Calu3 (cell line): Measurements from ENCODE around the gene ZNF554. TPM values are rescaled to one million over a fixed set of nuclear protein-coding genes. Genes with fewer than 3 reads are reported as not detected.

Experiments
- BruUV-seq: library from RNA; stranded (reverse); fragments of 400-500 nt; replicated peaks from 2 replicates; lab custom pipeline; 2021; lab: Mats Ljungman, UMichigan
- CTCF ChIA-PET: fragments of 300-600 bp; sonication (Branson Sonifier 250); formaldehyde crosslinking; loops from one replicate; lab custom pipeline; 2022; ENCODE audit warnings: antibody characterized with exemption; lab: Charles Lee
- DNase-seq: peaks from one replicate; pipeline ENCODE4 v3.0.0; 2022
- H3K27ac Mint-ChIP-seq: one replicate; pipeline ENCODE4 v1.8.0; 2022; ENCODE audit warnings: mixed read lengths; ENCODE audit not compliant: unreplicated experiment
- H3K27me3 Mint-ChIP-seq: one replicate; pipeline ENCODE4 v1.8.0; 2022; ENCODE audit warnings: mixed read lengths; ENCODE audit not compliant: unreplicated experiment
- H3K36me3 Mint-ChIP-seq: one replicate; pipeline ENCODE4 v1.8.0; 2022; ENCODE audit warnings: mild to moderate bottlenecking, moderate library complexity, mixed read lengths; ENCODE audit not compliant: insufficient read depth, unreplicated experiment
- H3K4me1 Mint-ChIP-seq: one replicate; pipeline ENCODE4 v1.8.0; 2022; ENCODE audit warnings: mild to moderate bottlenecking, low read depth, mixed read lengths; ENCODE audit not compliant: unreplicated experiment
- H3K4me3 Mint-ChIP-seq: one replicate; pipeline ENCODE4 v1.8.0; 2022; ENCODE audit warnings: mild to moderate bottlenecking, low read depth, moderate library complexity, mixed read lengths; ENCODE audit not compliant: unreplicated experiment
- H3K9me3 Mint-ChIP-seq: one replicate; pipeline ENCODE4 v1.8.0; 2022; ENCODE audit warnings: low read depth, mixed read lengths; ENCODE audit not compliant: unreplicated experiment
- CTCF ChIP-seq: fragments of 200-600 bp; IDR thresholded peaks from one replicate; pipeline ENCODE4 v1.8.0; 2022; ENCODE audit warnings: antibody characterized with exemption; ENCODE audit not compliant: unreplicated experiment
- intact Hi-C: fragments of 100-400 bp; cut with micrococcal nuclease; formaldehyde crosslinking; loops from one replicate; pipeline ENCODE4 v1.10.0; 2022; ENCODE audit not compliant: unreplicated experiment
- total RNA-seq: library from RNA; stranded (reverse); gene quantifications from 2 replicates; pipeline ENCODE4 v1.2.3, GENCODE V29; 2022

The ZNF554 gene
- total RNA-seq, 1 experiment from 2014 or later = 4.9 TPM

- intact Hi-C loops = no loop called here
- H3K9me3 Mint-ChIP-seq = no peaks in the 10 kb centered on the region
- no peak overlapping the region for H3K4me3 Mint-ChIP-seq
- H3K4me1 Mint-ChIP-seq = no peaks in the 10 kb centered on the region
- no peak for TF ChIP-seq CTCF
- CTCF ChIA-PET = interaction anchor here (0.6 kb wide), 1 partner anchor 114 kb away, joined by 5 read pairs; no protein-coding TSS in a partner anchor
- no TSS peak for BruUV-seq
- no peaks in the 10 kb centered on the region for H3K27me3 Mint-ChIP-seq
- no peak for DNase-seq
- H3K36me3 Mint-ChIP-seq = peaks cover 23% of the 10 kb centered on the region
- H3K27ac Mint-ChIP-seq = no peak overlapping the region
Observed at GRCh38 chr19:2800506-2800905, 19.2 kb upstream of the ZNF554 start.

- DNase-seq = no peak
- no peak overlapping the region for H3K27ac Mint-ChIP-seq
- H3K9me3 Mint-ChIP-seq = no peaks in the 10 kb centered on the region
- TF ChIP-seq CTCF = no peak
- CTCF ChIA-PET = no interaction called here
- H3K4me1 Mint-ChIP-seq = no peaks in the 10 kb centered on the region
- BruUV-seq = no TSS peak
- no peak overlapping the region for H3K4me3 Mint-ChIP-seq
- intact Hi-C loops = no loop called here
- H3K27me3 Mint-ChIP-seq = no peaks in the 10 kb centered on the region
- H3K36me3 Mint-ChIP-seq = peaks cover 22% of the 10 kb centered on the region
Observed at GRCh38 chr19:2802826-2803225, 16.8 kb upstream of the ZNF554 start.

GRCh38 chr19:2803486-2804155 lies 16.0 kb upstream of the ZNF554 start:
- H3K27ac Mint-ChIP-seq = no peak overlapping the region
- BruUV-seq = no TSS peak
- peaks cover 17% of the 10 kb centered on the region for H3K36me3 Mint-ChIP-seq
- intact Hi-C loops = no loop called here
- H3K4me3 Mint-ChIP-seq = no peak overlapping the region
- CTCF ChIA-PET = no interaction called here
- H3K27me3 Mint-ChIP-seq = no peaks in the 10 kb centered on the region
- no peaks in the 10 kb centered on the region for H3K9me3 Mint-ChIP-seq
- H3K4me1 Mint-ChIP-seq = no peaks in the 10 kb centered on the region
- TF ChIP-seq CTCF = no peak
- DNase-seq = no peak

GRCh38 chr19:2804156-2805004 lies 15.3 kb upstream of the ZNF554 start:
- Mint-ChIP-seq H3K36me3 (peaks cover 16% of the 10 kb centered on the region), H3K4me3 (no peak overlapping the region), H3K27ac (no peak overlapping the region), H3K27me3 (no peaks in the 10 kb centered on the region), H3K9me3 (no peaks in the 10 kb centered on the region), H3K4me1 (no peaks in the 10 kb centered on the region)
- intact Hi-C loops = no loop called here
- BruUV-seq = no TSS peak
- no peak for TF ChIP-seq CTCF
- no peak for DNase-seq
- CTCF ChIA-PET = no interaction called here
